Esophagus squamous epithelium (tissue), 4 donors: ENCODE results near the gene CERKL.

Experiments
- POLR2A ChIP-seq, 4 donors: fragments of 450-650 bp; IDR thresholded peaks; one replicate each; pipeline ENCODE4 v1.6.1; 2017; ENCODE audit warnings: antibody characterized with exemption in 4 of 4, mild to moderate bottlenecking in 4 of 4, moderate library complexity in 3 of 4
- TF ChIP-seq, protein P1 (sequence below), 6 experiments: fragments of 450-650 bp in 4 of 6; fragments of 200-600 bp in 2 of 6; sonication (generic) in 2 of 6; IDR thresholded peaks; one replicate each; pipeline ENCODE4 v1.5.1; 2016 to 2019; ENCODE audit warnings: antibody characterized with exemption in 6 of 6, mild to moderate bottlenecking in 4 of 6, moderate library complexity in 4 of 6

DNA sequence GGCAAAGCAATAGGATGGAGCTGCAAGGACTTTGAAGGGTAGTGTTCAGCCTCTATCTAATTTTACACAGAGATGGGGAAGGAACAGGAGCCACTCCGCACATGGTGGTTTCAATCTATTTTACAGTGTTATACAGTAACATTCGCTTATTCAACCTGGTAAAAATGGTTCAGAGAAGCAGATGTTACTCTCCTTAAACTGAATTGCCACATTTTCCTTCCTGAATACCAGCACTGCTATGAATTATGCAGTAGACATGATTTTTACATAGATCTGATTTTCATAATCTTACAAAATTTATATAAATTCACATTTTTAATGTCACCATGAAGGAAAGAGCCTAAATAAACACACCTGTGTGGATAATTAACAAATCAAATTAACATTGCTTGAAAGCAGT, 114.7 kb downstream of the CERKL start:
- TF ChIP-seq, protein P1, sequence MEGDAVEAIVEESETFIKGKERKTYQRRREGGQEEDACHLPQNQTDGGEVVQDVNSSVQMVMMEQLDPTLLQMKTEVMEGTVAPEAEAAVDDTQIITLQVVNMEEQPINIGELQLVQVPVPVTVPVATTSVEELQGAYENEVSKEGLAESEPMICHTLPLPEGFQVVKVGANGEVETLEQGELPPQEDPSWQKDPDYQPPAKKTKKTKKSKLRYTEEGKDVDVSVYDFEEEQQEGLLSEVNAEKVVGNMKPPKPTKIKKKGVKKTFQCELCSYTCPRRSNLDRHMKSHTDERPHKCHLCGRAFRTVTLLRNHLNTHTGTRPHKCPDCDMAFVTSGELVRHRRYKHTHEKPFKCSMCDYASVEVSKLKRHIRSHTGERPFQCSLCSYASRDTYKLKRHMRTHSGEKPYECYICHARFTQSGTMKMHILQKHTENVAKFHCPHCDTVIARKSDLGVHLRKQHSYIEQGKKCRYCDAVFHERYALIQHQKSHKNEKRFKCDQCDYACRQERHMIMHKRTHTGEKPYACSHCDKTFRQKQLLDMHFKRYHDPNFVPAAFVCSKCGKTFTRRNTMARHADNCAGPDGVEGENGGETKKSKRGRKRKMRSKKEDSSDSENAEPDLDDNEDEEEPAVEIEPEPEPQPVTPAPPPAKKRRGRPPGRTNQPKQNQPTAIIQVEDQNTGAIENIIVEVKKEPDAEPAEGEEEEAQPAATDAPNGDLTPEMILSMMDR (IDR thresholded peaks at IDR 0.05), result no peak
- no peak for TF ChIP-seq POLR2A (IDR thresholded peaks at IDR 0.05)
